GM12878 (cell line): ENCODE results near the gene CHST8. TPM values are rescaled to one million over a fixed set of nuclear protein-coding genes. Genes with fewer than 3 reads are reported as not detected.

Experiments
- ATAC-seq: fragments of 200-7000 bp; cut with Tn5 transposase; 3 replicates; pipeline ENCODE4 v1.9.1; 2020; ENCODE audit warnings: mild to moderate bottlenecking, moderate library complexity
- BruUV-seq: library from RNA; stranded (reverse); fragments of 400-500 nt; replicated peaks from 2 replicates; lab custom pipeline; 2021; lab: Mats Ljungman, UMichigan
- CTCF ChIA-PET: fragments of 300-600 bp; sonication (Branson Sonifier 250); formaldehyde crosslinking; extraction: SDS; loops from one replicate; lab custom pipeline; 2021; ENCODE audit warnings: inconsistent platforms; lab: Yijun Ruan, JAX
- POLR2A ChIA-PET: fragments of 350-600 bp; formaldehyde crosslinking; extraction: SDS; loops from one replicate; lab custom pipeline; 2021; ENCODE audit warnings: inconsistent platforms; lab: Charles Lee
- RAD21 ChIA-PET: fragments of 300-600 bp; sonication (Branson Sonifier 250); formaldehyde crosslinking; loops from one replicate; lab custom pipeline; 2023; ENCODE audit warnings: antibody characterized with exemption; ENCODE audit not compliant: unreplicated experiment; lab: Charles Lee
- SMC1A ChIA-PET: fragments of 300-600 bp; sonication (Branson Sonifier 250); formaldehyde crosslinking; loops from one replicate; lab custom pipeline; 2023; ENCODE audit not compliant: unreplicated experiment, uncharacterized antibody; lab: Charles Lee
- DNase-seq: peaks from one replicate; pipeline ENCODE4 v3.0.0-alpha.2; 2011; ENCODE audit warnings: low read depth, low spot score
- FAIRE-seq: peaks from 3 replicates; lab custom pipeline; 2011; peaks lifted over from hg19 to GRCh38; lab: Jason Lieb, UNC
- H2AFZ ChIP-seq: 2 replicates; pipeline ENCODE4 v1.6.0; 2011; ENCODE audit warnings: low read depth, low read length, control low read depth; ENCODE audit not compliant: control insufficient read depth
- H3K27ac ChIP-seq: 2 replicates; pipeline ENCODE4 v1.5.1; 2011; ENCODE audit warnings: control low read depth; ENCODE audit not compliant: control insufficient read depth, insufficient read depth
- H3K27me3 ChIP-seq, 2 experiments: replicated peaks in 1 of 2; 2 replicates each; pipeline versions ENCODE4 v1.6.0 to v1.6.1; 2011; ENCODE audit warnings: low read length in 1 of 2; ENCODE audit not compliant: control insufficient read depth in 2 of 2, insufficient read depth in 2 of 2
- H3K36me3 ChIP-seq, 2 experiments: 2 replicates each; pipeline ENCODE4 v1.5.1; 2011; ENCODE audit warnings: low read length in 1 of 2; ENCODE audit not compliant: control insufficient read depth in 2 of 2, insufficient read depth in 2 of 2
- H3K4me1 ChIP-seq: 2 replicates; pipeline ENCODE4 v1.6.1; 2011; ENCODE audit warnings: mild to moderate bottlenecking, low read length, moderate library complexity, mixed read lengths; ENCODE audit not compliant: control insufficient read depth, insufficient read depth
- H3K4me2 ChIP-seq: 2 replicates; pipeline ENCODE4 v1.6.0; 2011; ENCODE audit warnings: control low read depth; ENCODE audit not compliant: control insufficient read depth, insufficient read depth
- H3K4me3 ChIP-seq: fragments of 200-600 bp; sonication (generic); 2 replicates; pipeline ENCODE4 v1.5.1; 2016
- H3K79me2 ChIP-seq: 2 replicates; pipeline ENCODE4 v1.6.0; 2011; ENCODE audit warnings: low read length; ENCODE audit not compliant: control insufficient read depth, insufficient read depth
- H3K9ac ChIP-seq: 2 replicates; pipeline ENCODE4 v1.8.0; 2011; ENCODE audit warnings: low read length, control low read depth, mixed read lengths; ENCODE audit not compliant: control insufficient read depth, insufficient read depth
- H3K9me3 ChIP-seq: replicated peaks from 3 replicates; pipeline ENCODE4 v1.5.1; 2011; ENCODE audit warnings: mild to moderate bottlenecking, low read length; ENCODE audit not compliant: control insufficient read depth, insufficient read depth
- H4K20me1 ChIP-seq: 2 replicates; pipeline ENCODE4 v1.6.0; 2011; ENCODE audit not compliant: control insufficient read depth, insufficient read depth
- ATF7 ChIP-seq: fragments of 450-650 bp; IDR thresholded peaks from 2 replicates; pipeline ENCODE4 v1.6.1; 2016; ENCODE audit warnings: low read depth, mild to moderate bottlenecking
- CEBPB ChIP-seq, 2 experiments: fragments of 150-350 bp in 1 of 2; IDR thresholded peaks; 2 replicates each; pipeline ENCODE4 v1.6.1; 2012 to 2014; ENCODE audit warnings: low read depth in 2 of 2, low read length in 2 of 2, borderline replicate concordance in 1 of 2, inconsistent platforms in 1 of 2
- CHD1 ChIP-seq: IDR thresholded peaks from 2 replicates; pipeline ENCODE4 v1.6.1; 2012; ENCODE audit warnings: low read depth, low read length, improper control_type of control experiment
- HCFC1 ChIP-seq: fragments of 150-350 bp; IDR thresholded peaks from 2 replicates; pipeline ENCODE4 v1.6.1; 2014; ENCODE audit warnings: low read length
- HDAC6 ChIP-seq: fragments of 200-600 bp; sonication (generic); IDR thresholded peaks from one replicate; pipeline ENCODE4 v1.8.0; 2017; ENCODE audit warnings: antibody characterized with exemption; ENCODE audit not compliant: unreplicated experiment
- MAX ChIP-seq: IDR thresholded peaks from 2 replicates; pipeline ENCODE4 v1.6.1; 2012; ENCODE audit warnings: low read depth, low read length, improper control_type of control experiment
- PAX5 ChIP-seq: IDR thresholded peaks from 2 replicates; pipeline ENCODE4 v1.6.1; 2011; ENCODE audit warnings: low read depth, low read length, borderline replicate concordance
- PML ChIP-seq: IDR thresholded peaks from 2 replicates; pipeline ENCODE4 v1.6.1; 2012; ENCODE audit warnings: low read length, inconsistent platforms
- POLR2A ChIP-seq: IDR thresholded peaks from 2 replicates; pipeline ENCODE4 v1.6.1; 2011; ENCODE audit warnings: low read depth, mild to moderate bottlenecking, low read length
- REST ChIP-seq: IDR thresholded peaks from 2 replicates; pipeline ENCODE4 v1.6.1; 2012; ENCODE audit warnings: mild to moderate bottlenecking, low read depth, low read length
- SUPT20H ChIP-seq: IDR thresholded peaks from 2 replicates; pipeline ENCODE4 v1.6.1; 2011; ENCODE audit warnings: low read depth, mild to moderate bottlenecking, low read length, moderate library complexity, borderline replicate concordance; ENCODE audit not compliant: control insufficient read depth
- ZBTB33 ChIP-seq: fragments of 450-650 bp; IDR thresholded peaks from 2 replicates; pipeline ENCODE4 v1.6.1; 2017; ENCODE audit warnings: mild to moderate bottlenecking
- WGBS: methylation state at CpG from one replicate; pipeline ENCODE4 v1.1.6; 2016; ENCODE audit warnings: low lambda C conversion rate; ENCODE audit not compliant: insufficient replicate concordance, insufficient coverage; ENCODE audit errors: missing lambda C conversion rate; 5-methylcytosine and 5-hydroxymethylcytosine counted together
- in situ Hi-C: fragments of 300-500 bp; cut with MboI; formaldehyde crosslinking; loops from 9 replicates; pipeline ENCODE4 v1.14.3; 2018; ENCODE audit warnings: mixed read lengths
- intact Hi-C: fragments of 100-400 bp; cut with micrococcal nuclease; formaldehyde crosslinking; loops from one replicate; pipeline ENCODE4 v1.14.2; 2022; ENCODE audit not compliant: unreplicated experiment
- polyA plus RNA-seq, 11 experiments: library from polyadenylated mRNA; depleted of rRNA in 4 of 11; unstranded in 6 of 11; stranded (reverse) in 5 of 11; fragments of >200 nt; fragmentation: Nextera tagmentation in 4 of 11; fragmentation: Illumina TruSeq in 1 of 11; extraction: Ambion mirVana in 4 of 11; extraction: Trizol in 1 of 11; gene quantifications; 1 replicate in 1 of 11; 2 replicates in 10 of 11; pipeline versions ENCODE4 v1.2.1 to v1.2.3, GENCODE V29; 2011 to 2016; ENCODE audit warnings: inconsistent platforms in 2 of 11, missing spikeins in 2 of 11, low read depth in 1 of 11
- total RNA-seq, 4 experiments: library from RNA; depleted of rRNA in 3 of 4; stranded (reverse); fragments of >200 nt in 3 of 4; fragmentation: Illumina TruSeq in 1 of 4; extraction: Trizol in 1 of 4; gene quantifications; 2 replicates each; pipeline versions ENCODE4 v1.2.1 to v1.2.3, GENCODE V29; 2013 to 2021
- TF ChIP-seq, protein P1 (sequence below): fragments of 450-650 bp; IDR thresholded peaks from 2 replicates; pipeline ENCODE4 v1.6.1; 2014; ENCODE audit warnings: mild to moderate bottlenecking

The CHST8 gene
- total and polyA plus RNA-seq, 10 of the 15 experiments (the other 5 are each of a cell fraction or from before 2014, with no cell fraction given) = 0.06 TPM; not detected in 9

GRCh38 chr19:33673996-33674625, 52.4 kb downstream of the CHST8 start:
- in situ Hi-C loops = no loop called here
- no peak overlapping the region for H3K27ac ChIP-seq
- RAD21 ChIA-PET = no interaction called here
- no peaks in the 10 kb centered on the region for H3K9me3 ChIP-seq
- CTCF ChIA-PET = no interaction called here
- no peaks in the 10 kb centered on the region for H3K79me2 ChIP-seq
- no TSS peak for BruUV-seq
- intact Hi-C loops = no loop called here
- no peak for ATAC-seq
- H3K36me3 ChIP-seq = no peaks in the 10 kb centered on the region
- no peak overlapping the region for H3K4me3 ChIP-seq
- no peak for DNase-seq
- H3K9ac ChIP-seq = no peak overlapping the region
- 25% methylated on average over 10 of the region's 10 CpGs for WGBS
- no peaks in the 10 kb centered on the region; a peak in 1 of 4 replicates for H3K27me3 ChIP-seq
- no peak for TF ChIP-seq HCFC1
- TF ChIP-seq POLR2A = no peak
- no peak for TF ChIP-seq CHD1
- no peak for TF ChIP-seq MAX
- TF ChIP-seq ATF7 = no peak
- no peak for TF ChIP-seq SUPT20H
- TF ChIP-seq, protein P1, sequence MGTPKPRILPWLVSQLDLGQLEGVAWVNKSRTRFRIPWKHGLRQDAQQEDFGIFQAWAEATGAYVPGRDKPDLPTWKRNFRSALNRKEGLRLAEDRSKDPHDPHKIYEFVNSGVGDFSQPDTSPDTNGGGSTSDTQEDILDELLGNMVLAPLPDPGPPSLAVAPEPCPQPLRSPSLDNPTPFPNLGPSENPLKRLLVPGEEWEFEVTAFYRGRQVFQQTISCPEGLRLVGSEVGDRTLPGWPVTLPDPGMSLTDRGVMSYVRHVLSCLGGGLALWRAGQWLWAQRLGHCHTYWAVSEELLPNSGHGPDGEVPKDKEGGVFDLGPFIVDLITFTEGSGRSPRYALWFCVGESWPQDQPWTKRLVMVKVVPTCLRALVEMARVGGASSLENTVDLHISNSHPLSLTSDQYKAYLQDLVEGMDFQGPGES = no peak
- no peak for TF ChIP-seq PML
- TF ChIP-seq REST = no peak
- no peak for TF ChIP-seq PAX5
- TF ChIP-seq HDAC6 = no peak
- TF ChIP-seq ZBTB33 = no peak
- no peak for TF ChIP-seq CEBPB (IDR thresholded peaks at IDR 0.05; ENCODE audit: borderline replicate concordance in 1 of 2, low read depth in 2 of 2, low read length in 2 of 2)
- H4K20me1 ChIP-seq = no peaks in the 10 kb centered on the region
- POLR2A ChIA-PET = no interaction called here
- SMC1A ChIA-PET = no interaction called here
- no peak overlapping the region for H3K4me2 ChIP-seq
- FAIRE-seq = no peak
- no peaks in the 10 kb centered on the region for H3K4me1 ChIP-seq
- H2AFZ ChIP-seq = no peak overlapping the region
